A549 (cell line): ENCODE results near the gene RHBDD2.
"Not testable (repeated sequence)": the region's sequence is repeated elsewhere in the genome, so short reads cannot be mapped to it uniquely, and the experiment has no call there.

Experiments
- FOSL2 ChIP-seq, 2 experiments: fragments of 450-650 bp in 1 of 2; fragments of >200 bp in 1 of 2; sonication (Bioruptor Twin) in 1 of 2; formaldehyde crosslinking; IDR thresholded peaks; 2 replicates each; pipeline versions ENCODE4 v1.5.0 to v1.6.1; 2016 to 2020; ENCODE audit warnings: mild to moderate bottlenecking in 1 of 2, moderate library complexity in 1 of 2
- KDM1A ChIP-seq: fragments of 200-600 bp; sonication (generic); IDR thresholded peaks from 2 replicates; pipeline ENCODE4 v1.6.1; 2016; ENCODE audit warnings: low read depth, mild to moderate bottlenecking
- TF ChIP-seq, protein P1 (sequence below): fragments of >200 bp; sonication (Bioruptor Twin); formaldehyde crosslinking; IDR thresholded peaks from 3 replicates; pipeline ENCODE4 v1.5.1; 2016

- TF ChIP-seq, protein P1, sequence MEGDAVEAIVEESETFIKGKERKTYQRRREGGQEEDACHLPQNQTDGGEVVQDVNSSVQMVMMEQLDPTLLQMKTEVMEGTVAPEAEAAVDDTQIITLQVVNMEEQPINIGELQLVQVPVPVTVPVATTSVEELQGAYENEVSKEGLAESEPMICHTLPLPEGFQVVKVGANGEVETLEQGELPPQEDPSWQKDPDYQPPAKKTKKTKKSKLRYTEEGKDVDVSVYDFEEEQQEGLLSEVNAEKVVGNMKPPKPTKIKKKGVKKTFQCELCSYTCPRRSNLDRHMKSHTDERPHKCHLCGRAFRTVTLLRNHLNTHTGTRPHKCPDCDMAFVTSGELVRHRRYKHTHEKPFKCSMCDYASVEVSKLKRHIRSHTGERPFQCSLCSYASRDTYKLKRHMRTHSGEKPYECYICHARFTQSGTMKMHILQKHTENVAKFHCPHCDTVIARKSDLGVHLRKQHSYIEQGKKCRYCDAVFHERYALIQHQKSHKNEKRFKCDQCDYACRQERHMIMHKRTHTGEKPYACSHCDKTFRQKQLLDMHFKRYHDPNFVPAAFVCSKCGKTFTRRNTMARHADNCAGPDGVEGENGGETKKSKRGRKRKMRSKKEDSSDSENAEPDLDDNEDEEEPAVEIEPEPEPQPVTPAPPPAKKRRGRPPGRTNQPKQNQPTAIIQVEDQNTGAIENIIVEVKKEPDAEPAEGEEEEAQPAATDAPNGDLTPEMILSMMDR = not testable (repeated sequence)
- not testable (repeated sequence) for TF ChIP-seq KDM1A; FOSL2 (IDR thresholded peaks at IDR 0.05); FOSL2 (CRISPR knock-in tag; IDR thresholded peaks at IDR 0.05)
Observed at GRCh38 chr7:75891237-75891636, 12.4 kb downstream of the RHBDD2 start.
